Urothelium cell line (cell line): ENCODE measurements around the gene GNA12.

ENCODE experiments used
- DNase-seq: peaks from one replicate; pipeline ENCODE4 v3.0.0; 2011; ENCODE audit warnings: low spot score, mixed read lengths
- FAIRE-seq: peaks from 2 replicates; lab custom pipeline; 2011; peaks lifted over from hg19 to GRCh38; lab: Jason Lieb, UNC

Gene GNA12

DNA sequence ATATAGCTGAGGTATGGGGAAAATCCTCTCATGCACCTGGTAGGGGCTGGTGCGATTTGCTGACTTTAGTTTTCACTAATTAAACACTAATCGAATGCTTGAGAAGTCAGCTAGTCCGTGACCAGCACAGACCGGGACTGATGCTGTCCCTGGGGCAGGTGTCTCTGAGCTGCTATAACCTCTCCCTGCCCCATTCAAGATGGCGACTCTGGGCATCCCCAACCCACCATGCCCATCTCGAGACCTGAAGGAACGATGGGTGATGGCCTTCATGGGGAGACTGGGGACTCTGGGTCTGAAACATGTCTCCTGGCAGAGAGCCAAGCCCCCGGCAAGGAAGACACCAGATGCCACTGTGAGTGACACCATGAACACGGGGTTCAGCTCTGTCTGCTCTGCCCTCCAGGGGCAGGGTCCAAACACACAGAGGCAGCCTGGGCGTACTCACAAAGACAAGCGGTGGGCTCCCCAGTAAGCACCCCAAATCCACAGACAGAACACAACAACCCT lies 57.4 kb downstream of the GNA12 start:
- DNase-seq = no peak
- FAIRE-seq = no peak

- DNase-seq (no peak), FAIRE-seq (no peak)
Observed at GRCh38 chr7:2785071-2785500, 59.0 kb downstream of the GNA12 start.

DNA sequence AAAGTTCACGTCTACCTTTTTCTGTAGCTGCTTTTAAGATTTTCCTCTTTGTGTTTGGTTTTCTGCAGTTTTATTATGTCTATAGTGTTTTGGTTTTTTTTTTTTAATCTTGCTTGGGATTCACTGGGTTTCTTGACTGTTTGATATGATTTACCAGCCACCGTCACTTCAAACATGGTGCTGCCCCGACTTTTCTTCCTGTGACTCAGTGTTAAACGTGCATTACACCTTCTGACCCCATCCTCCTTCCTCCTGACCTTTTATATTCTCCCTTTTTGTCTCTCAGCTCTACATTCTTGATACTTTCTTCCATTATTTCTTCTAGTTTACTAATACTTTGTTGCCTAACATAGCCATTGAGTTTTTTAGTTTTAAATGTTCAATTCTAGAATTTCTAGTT lies 61.5 kb downstream of the GNA12 start:
- DNase-seq (no peak), FAIRE-seq (no peak)

DNA sequence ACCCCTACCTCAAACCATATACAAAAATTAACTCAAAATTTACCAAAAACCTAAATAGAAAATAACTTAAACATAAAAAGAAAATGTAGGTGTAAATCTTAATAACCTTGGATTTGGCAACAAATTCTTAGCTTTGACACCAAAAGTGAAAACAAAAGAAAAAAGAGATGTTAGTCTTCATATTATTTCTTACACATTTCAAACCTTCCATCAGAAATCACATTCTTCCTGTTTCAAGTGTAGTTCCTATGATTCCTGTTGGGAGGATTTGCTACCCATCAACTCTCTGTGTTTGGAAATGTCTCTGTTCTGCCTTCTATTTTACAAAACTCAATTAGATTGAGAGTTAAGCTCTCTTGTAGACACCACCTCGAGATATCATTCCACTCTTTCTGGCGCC lies 62.0 kb downstream of the GNA12 start:
- DNase-seq (no peak), FAIRE-seq (no peak)

GRCh38 chr7:2781636-2782035 lies 62.5 kb downstream of the GNA12 start:
- peak; percentile 17 for FAIRE-seq
- DNase-seq = no peak

GRCh38 chr7:2779051-2779450 lies 65.1 kb downstream of the GNA12 start:
- DNase-seq = no peak
- FAIRE-seq = no peak

- no peak for DNase-seq
- peak; percentile 92 for FAIRE-seq
Observed at GRCh38 chr7:2777898-2778535, 66.1 kb downstream of the GNA12 start.

DNA sequence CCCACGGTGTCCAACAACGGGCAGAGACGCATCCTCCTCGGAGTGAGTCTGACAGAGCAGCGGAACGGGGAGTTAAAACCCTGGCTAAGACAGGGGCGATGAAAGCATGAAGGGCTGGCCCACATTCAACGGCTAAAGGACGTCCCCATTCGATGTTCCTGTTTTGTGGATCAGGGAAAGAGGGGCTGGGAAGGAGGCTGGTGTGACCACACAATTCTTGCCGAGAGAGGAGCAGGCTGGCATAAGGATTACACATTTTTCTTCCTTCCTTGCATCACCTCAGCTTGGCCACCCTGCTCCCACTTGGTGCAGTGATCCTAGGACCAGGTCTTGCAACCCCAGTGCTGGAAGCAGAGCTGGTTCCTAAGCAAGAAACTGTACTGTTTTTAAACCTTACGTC lies 67.7 kb downstream of the GNA12 start:
- DNase-seq (no peak), FAIRE-seq (no peak)

DNA sequence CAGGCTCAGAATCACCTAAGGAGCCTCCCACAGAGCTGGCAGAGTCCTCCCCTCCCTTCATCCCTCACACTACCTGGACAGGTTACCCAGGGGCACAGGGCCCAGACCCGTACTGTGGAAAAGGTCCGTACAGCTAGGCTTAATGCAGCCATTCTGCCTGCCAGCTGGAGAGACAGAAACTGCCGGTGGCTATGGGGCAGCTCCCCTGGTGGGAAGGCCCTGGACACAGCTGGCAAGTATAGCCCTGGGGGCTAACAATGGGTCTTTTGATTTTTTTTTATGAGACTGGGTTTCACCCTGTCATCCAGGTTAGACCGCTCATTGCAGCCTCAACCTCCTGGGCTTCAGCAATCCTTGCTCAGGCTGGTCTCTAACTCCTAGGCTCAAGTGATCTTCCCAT lies 68.3 kb downstream of the GNA12 start:
- no peak for FAIRE-seq
- DNase-seq = no peak

DNA sequence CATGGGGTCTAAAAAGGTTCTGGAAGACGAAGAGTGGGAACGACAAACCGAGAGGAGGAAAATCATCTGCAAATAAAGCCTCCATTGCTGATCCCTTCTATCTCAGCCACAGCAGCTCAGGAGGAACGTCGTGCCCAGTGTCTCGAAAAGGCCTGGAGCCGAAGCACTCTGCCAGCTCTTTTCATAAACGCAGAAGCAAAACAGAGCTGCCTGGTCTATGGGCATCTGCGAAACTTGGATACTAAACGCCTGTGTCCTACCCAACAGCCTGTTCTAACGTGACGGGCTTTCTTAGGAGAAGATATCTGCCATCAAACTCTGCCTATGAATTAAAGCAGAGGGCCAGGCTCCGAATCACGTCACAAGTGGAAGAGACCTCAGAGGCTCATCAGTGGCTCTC lies 68.7 kb downstream of the GNA12 start:
- DNase-seq = no peak
- FAIRE-seq = no peak

DNA sequence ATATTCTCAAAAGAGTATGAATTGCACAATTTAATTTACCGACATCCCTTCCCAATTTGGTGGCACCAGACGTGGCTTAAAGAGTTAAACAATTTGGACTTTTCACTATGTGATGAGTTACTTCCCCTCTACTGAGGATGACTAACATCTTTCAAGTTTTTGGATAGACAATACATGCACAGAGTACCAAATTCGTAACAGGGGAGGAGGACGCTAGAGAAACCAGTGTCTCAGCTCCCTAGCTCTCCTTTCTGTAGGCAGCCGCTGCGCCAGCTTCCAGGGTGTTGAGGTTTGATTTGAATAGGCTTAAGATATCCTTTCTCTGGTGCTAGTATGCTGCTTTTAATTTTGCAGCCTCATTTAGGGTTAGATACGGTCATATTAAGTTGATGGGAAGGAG lies 69.2 kb downstream of the GNA12 start:
- DNase-seq (no peak), FAIRE-seq (peak; percentile 37)

- DNase-seq = no peak
- FAIRE-seq = peak; percentile 72
Observed at GRCh38 chr7:2774280-2774679, 69.8 kb downstream of the GNA12 start.

DNA sequence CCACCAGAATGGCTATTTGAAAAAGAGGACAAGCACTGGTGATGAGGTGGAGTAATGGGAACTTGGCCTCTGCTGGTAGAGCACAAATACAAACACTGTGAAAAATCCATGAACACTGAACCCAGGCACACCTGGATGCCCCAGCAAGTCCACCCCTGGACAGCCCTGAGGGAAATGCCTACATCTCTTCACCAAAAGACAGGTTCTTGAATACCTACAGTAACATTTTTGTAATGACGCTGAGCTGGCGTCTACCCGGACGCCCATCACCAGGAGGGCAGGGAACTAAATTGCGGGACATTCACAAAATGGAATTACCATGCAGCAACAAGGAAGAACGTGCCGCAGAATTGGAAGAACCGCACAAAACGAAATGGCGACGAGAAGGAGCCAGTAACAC lies 70.5 kb downstream of the GNA12 start:
- DNase-seq (no peak), FAIRE-seq (no peak)

- FAIRE-seq (peak; percentile 96), DNase-seq (no peak)
Observed at GRCh38 chr7:2771274-2771731, 72.8 kb downstream of the GNA12 start.

GRCh38 chr7:2764621-2765020 lies 79.5 kb downstream of the GNA12 start:
- DNase-seq = no peak
- FAIRE-seq = peak; percentile 53

- FAIRE-seq (no peak), DNase-seq (no peak)
Observed at GRCh38 chr7:2763597-2763996, 80.5 kb downstream of the GNA12 start.

- DNase-seq (no peak), FAIRE-seq (no peak)
Observed at GRCh38 chr7:2761801-2762497, 82.2 kb downstream of the GNA12 start.

DNA sequence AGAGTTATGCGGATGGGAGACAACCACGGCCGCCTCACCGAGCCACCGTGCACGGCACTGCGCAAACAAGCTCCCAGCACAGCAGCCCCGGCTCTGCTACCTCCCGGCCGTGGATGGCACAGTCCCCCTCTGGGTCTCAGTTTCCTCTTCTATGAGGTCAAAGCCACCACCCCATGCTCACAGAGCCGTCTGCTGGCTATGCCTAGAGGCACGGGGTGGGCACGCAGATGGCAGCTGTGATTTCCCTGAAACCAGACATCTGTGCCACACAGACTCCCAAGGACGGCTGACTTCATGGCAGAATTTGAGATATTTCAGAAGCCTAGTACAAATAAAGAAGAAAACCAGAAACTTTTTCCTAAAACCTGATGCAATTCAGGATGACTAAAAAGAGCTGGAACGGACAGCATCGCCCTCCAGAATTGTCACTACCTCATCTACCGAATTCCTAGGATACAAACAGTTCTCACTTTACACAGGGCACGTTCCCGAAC lies 82.9 kb downstream of the GNA12 start:
- no peak for FAIRE-seq
- no peak for DNase-seq

- DNase-seq = peak; percentile 61
- peak; percentile 81 for FAIRE-seq
Observed at GRCh38 chr7:2760098-2760889, 83.8 kb downstream of the GNA12 start.

GRCh38 chr7:2759736-2760097 lies 84.4 kb downstream of the GNA12 start:
- DNase-seq (no peak), FAIRE-seq (no peak)
